ENCODE data around the gene POLR2A.

POLR2A gene

GRCh38 chr17:7515911-7516610 is 31.9 kb downstream of the POLR2A start:
- H3K4me3 ChIP-seq (ENCODE audit: low read depth in 1 of 5, low read length in 5 of 5), result no peak overlapping the region
- H3K27me3 ChIP-seq (ENCODE audit: control insufficient read depth in 5 of 5, insufficient read depth in 4 of 5, low read length in 5 of 5), result no peaks in the 10 kb centered on the region
- H3K9me3 ChIP-seq (ENCODE audit: control insufficient read depth in 5 of 5, low read length in 5 of 5), result no peaks in the 10 kb centered on the region
- H3K27ac ChIP-seq (ENCODE audit: low read depth, low read length), result no peak overlapping the region
- H3K4me1 ChIP-seq (ENCODE audit: control insufficient read depth in 5 of 5, insufficient read depth in 5 of 5, low read length in 5 of 5), result peaks cover 0 to 12% (median 6%) of the 10 kb centered on the region in 5 donors
- no peak overlapping the region for H3K9ac ChIP-seq (ENCODE audit: low read length in 5 of 5)
- peaks cover 0 to 37% (median 32%) of the 10 kb centered on the region in 5 donors for H3K36me3 ChIP-seq (ENCODE audit: control insufficient read depth in 5 of 5, insufficient read depth in 5 of 5, low read length in 5 of 5)

GRCh38 chr17:7523033-7523432 is 38.9 kb downstream of the POLR2A start:
- H3K4me3 ChIP-seq (ENCODE audit: low read depth in 1 of 5, low read length in 5 of 5), result no peak overlapping the region
- peaks cover 0 to 3% (median under 1%) of the 10 kb centered on the region in 5 donors for H3K9me3 ChIP-seq (ENCODE audit: control insufficient read depth in 5 of 5, low read length in 5 of 5)
- peaks cover 0 to 2% (median 0%) of the 10 kb centered on the region in 5 donors for H3K4me1 ChIP-seq (ENCODE audit: control insufficient read depth in 5 of 5, insufficient read depth in 5 of 5, low read length in 5 of 5)
- H3K27me3 ChIP-seq (ENCODE audit: control insufficient read depth in 5 of 5, insufficient read depth in 4 of 5, low read length in 5 of 5), result no peaks in the 10 kb centered on the region
- no peaks in the 10 kb centered on the region for H3K36me3 ChIP-seq (ENCODE audit: control insufficient read depth in 5 of 5, insufficient read depth in 5 of 5, low read length in 5 of 5)
- no peak overlapping the region for H3K9ac ChIP-seq (ENCODE audit: low read length in 5 of 5)
- H3K27ac ChIP-seq (ENCODE audit: low read depth, low read length), result no peak overlapping the region

- H3K36me3 ChIP-seq (ENCODE audit: control insufficient read depth in 5 of 5, insufficient read depth in 5 of 5, low read length in 5 of 5), result no peaks in the 10 kb centered on the region
- H3K27me3 ChIP-seq (ENCODE audit: control insufficient read depth in 5 of 5, insufficient read depth in 4 of 5, low read length in 5 of 5), result no peaks in the 10 kb centered on the region
- H3K4me1 ChIP-seq (ENCODE audit: control insufficient read depth in 5 of 5, insufficient read depth in 5 of 5, low read length in 5 of 5), result no peaks in the 10 kb centered on the region
- no peak overlapping the region for H3K9ac ChIP-seq (ENCODE audit: low read length in 5 of 5)
- H3K27ac ChIP-seq (ENCODE audit: low read depth, low read length), result no peak overlapping the region
- H3K4me3 ChIP-seq (ENCODE audit: low read depth in 1 of 5, low read length in 5 of 5), result no peak overlapping the region
- H3K9me3 ChIP-seq (ENCODE audit: control insufficient read depth in 5 of 5, low read length in 5 of 5), result peaks cover 0 to 19% (median 11%) of the 10 kb centered on the region in 5 donors
Measured at GRCh38 chr17:7528842-7529241, 44.7 kb downstream of the POLR2A start.

- H3K4me3 ChIP-seq (ENCODE audit: low read depth in 1 of 5, low read length in 5 of 5), result no peak overlapping the region
- H3K36me3 ChIP-seq (ENCODE audit: control insufficient read depth in 5 of 5, insufficient read depth in 5 of 5, low read length in 5 of 5), result no peaks in the 10 kb centered on the region
- H3K9me3 ChIP-seq (ENCODE audit: control insufficient read depth in 5 of 5, low read length in 5 of 5), result peaks cover 0 to 19% (median 11%) of the 10 kb centered on the region in 5 donors
- no peak overlapping the region for H3K9ac ChIP-seq (ENCODE audit: low read length in 5 of 5)
- no peak overlapping the region for H3K27ac ChIP-seq (ENCODE audit: low read depth, low read length)
- no peaks in the 10 kb centered on the region for H3K27me3 ChIP-seq (ENCODE audit: control insufficient read depth in 5 of 5, insufficient read depth in 4 of 5, low read length in 5 of 5)
- no peaks in the 10 kb centered on the region for H3K4me1 ChIP-seq (ENCODE audit: control insufficient read depth in 5 of 5, insufficient read depth in 5 of 5, low read length in 5 of 5)
Measured at GRCh38 chr17:7530023-7530900, 46.1 kb downstream of the POLR2A start.

GRCh38 chr17:7538050-7538449 is 53.9 kb downstream of the POLR2A start:
- Histone ChIP-seq H3K4me3 (ENCODE audit: low read depth in 1 of 5, low read length in 5 of 5) (no peak overlapping the region), H3K36me3 (ENCODE audit: control insufficient read depth in 5 of 5, insufficient read depth in 5 of 5, low read length in 5 of 5) (no peaks in the 10 kb centered on the region), H3K4me1 (ENCODE audit: control insufficient read depth in 5 of 5, insufficient read depth in 5 of 5, low read length in 5 of 5) (no peaks in the 10 kb centered on the region), H3K27ac (ENCODE audit: low read depth, low read length) (no peak overlapping the region), H3K9me3 (ENCODE audit: control insufficient read depth in 5 of 5, low read length in 5 of 5) (peaks cover 4 to 13% (median 8%) of the 10 kb centered on the region in 5 donors), H3K27me3 (ENCODE audit: control insufficient read depth in 5 of 5, insufficient read depth in 4 of 5, low read length in 5 of 5) (peaks cover 0 to 2% (median 0%) of the 10 kb centered on the region in 5 donors), H3K9ac (ENCODE audit: low read length in 5 of 5) (no peak overlapping the region)

- no peaks in the 10 kb centered on the region for H3K4me1 ChIP-seq (ENCODE audit: control insufficient read depth in 5 of 5, insufficient read depth in 5 of 5, low read length in 5 of 5)
- H3K9ac ChIP-seq (ENCODE audit: low read length in 5 of 5), result no peak overlapping the region
- no peak overlapping the region for H3K4me3 ChIP-seq (ENCODE audit: low read depth in 1 of 5, low read length in 5 of 5)
- no peak overlapping the region for H3K27ac ChIP-seq (ENCODE audit: low read depth, low read length)
- H3K27me3 ChIP-seq (ENCODE audit: control insufficient read depth in 5 of 5, insufficient read depth in 4 of 5, low read length in 5 of 5), result peaks cover 0 to 2% (median 0%) of the 10 kb centered on the region in 5 donors
- H3K9me3 ChIP-seq (ENCODE audit: control insufficient read depth in 5 of 5, low read length in 5 of 5), result peaks cover 4 to 13% (median 8%) of the 10 kb centered on the region in 5 donors
- no peaks in the 10 kb centered on the region for H3K36me3 ChIP-seq (ENCODE audit: control insufficient read depth in 5 of 5, insufficient read depth in 5 of 5, low read length in 5 of 5)
Measured at GRCh38 chr17:7538891-7539545, 54.9 kb downstream of the POLR2A start.

GRCh38 chr17:7541074-7541621 is 57.0 kb downstream of the POLR2A start:
- Histone ChIP-seq H3K27me3 (ENCODE audit: control insufficient read depth in 5 of 5, insufficient read depth in 4 of 5, low read length in 5 of 5) (peaks cover 0 to 2% (median 0%) of the 10 kb centered on the region in 5 donors), H3K27ac (ENCODE audit: low read depth, low read length) (no peak overlapping the region), H3K4me3 (ENCODE audit: low read depth in 1 of 5, low read length in 5 of 5) (no peak overlapping the region), H3K9me3 (ENCODE audit: control insufficient read depth in 5 of 5, low read length in 5 of 5) (peaks cover 4 to 13% (median 8%) of the 10 kb centered on the region in 5 donors), H3K4me1 (ENCODE audit: control insufficient read depth in 5 of 5, insufficient read depth in 5 of 5, low read length in 5 of 5) (peaks cover 0 to 3% (median 0%) of the 10 kb centered on the region in 5 donors), H3K9ac (ENCODE audit: low read length in 5 of 5) (no peak overlapping the region), H3K36me3 (ENCODE audit: control insufficient read depth in 5 of 5, insufficient read depth in 5 of 5, low read length in 5 of 5) (no peaks in the 10 kb centered on the region)

GRCh38 chr17:7544911-7545310 is 60.7 kb downstream of the POLR2A start:
- H3K36me3 ChIP-seq (ENCODE audit: control insufficient read depth in 5 of 5, insufficient read depth in 5 of 5, low read length in 5 of 5), result no peaks in the 10 kb centered on the region

GRCh38 chr17:7548585-7549400 is 64.6 kb downstream of the POLR2A start, which contains the start of gene TNFSF12:
TNFSF12 (plus strand) TSS chr17:7549058; CDS start chr17:7549154, 96 bp downstream.
- peaks cover 6 to 32% (median 23%) of the 10 kb centered on the region in 5 donors for H3K4me1 ChIP-seq (ENCODE audit: control insufficient read depth in 5 of 5, insufficient read depth in 5 of 5, low read length in 5 of 5)
- peak within 1 kb of the TSS; percentile 56 to 89 (median 67) for H3K9ac ChIP-seq (ENCODE audit: low read length in 5 of 5)
- no peaks in the 10 kb centered on the region for H3K27me3 ChIP-seq (ENCODE audit: control insufficient read depth in 5 of 5, insufficient read depth in 4 of 5, low read length in 5 of 5)

More at GRCh38 chr17:7544911-7545310, 60.7 kb downstream of the POLR2A start:
- Histone ChIP-seq H3K9ac (ENCODE audit: low read length in 5 of 5) (no peak overlapping the region), H3K4me3 (ENCODE audit: low read depth in 1 of 5, low read length in 5 of 5) (no peak overlapping the region), H3K9me3 (ENCODE audit: control insufficient read depth in 5 of 5, low read length in 5 of 5) (no peaks in the 10 kb centered on the region), H3K27ac (ENCODE audit: low read depth, low read length) (no peak overlapping the region), H3K4me1 (ENCODE audit: control insufficient read depth in 5 of 5, insufficient read depth in 5 of 5, low read length in 5 of 5) (peaks cover 6 to 17% (median 16%) of the 10 kb centered on the region in 5 donors), H3K27me3 (ENCODE audit: control insufficient read depth in 5 of 5, insufficient read depth in 4 of 5, low read length in 5 of 5) (no peaks in the 10 kb centered on the region)

More at GRCh38 chr17:7548585-7549400, 64.6 kb downstream of the POLR2A start, which contains the start of gene TNFSF12:
- peak within 1 kb of the TSS; percentile 62 for H3K27ac ChIP-seq (ENCODE audit: low read depth, low read length)
- H3K9me3 ChIP-seq (ENCODE audit: control insufficient read depth in 5 of 5, low read length in 5 of 5), result no peaks in the 10 kb centered on the region
- peaks cover 0 to 20% (median 11%) of the 10 kb centered on the region in 5 donors for H3K36me3 ChIP-seq (ENCODE audit: control insufficient read depth in 5 of 5, insufficient read depth in 5 of 5, low read length in 5 of 5)
- peak within 1 kb of the TSS; percentile 80 to 92 (median 89) for H3K4me3 ChIP-seq (ENCODE audit: low read depth in 1 of 5, low read length in 5 of 5)

Measured in subcutaneous abdominal adipose tissue (tissue), 5 donors.